HepG2 (cell line): Measurements from ENCODE around the gene MFGE8. TPM values are rescaled to one million over a fixed set of nuclear protein-coding genes. Genes with fewer than 3 reads are reported as not detected.

Experiments
- ATAC-seq: fragments of 200-7000 bp; cut with Tn5 transposase; 3 replicates; pipeline ENCODE4 v1.9.1; 2020; ENCODE audit warnings: mild to moderate bottlenecking, moderate library complexity
- BruUV-seq: library from RNA; stranded (reverse); fragments of 400-500 nt; replicated peaks from 2 replicates; lab custom pipeline; 2021; lab: Mats Ljungman, UMichigan
- CTCF ChIA-PET: fragments of 300-600 bp; formaldehyde crosslinking; extraction: SDS; loops from one replicate; lab custom pipeline; 2021; ENCODE audit warnings: low total read pairs, inconsistent platforms, low intra/inter-chr PET ratio; lab: Yijun Ruan, JAX
- POLR2A ChIA-PET: fragments of 350-600 bp; sonication (Branson Sonifier 250); formaldehyde crosslinking; loops from one replicate; lab custom pipeline; 2020; ENCODE audit warnings: antibody characterized with exemption, inconsistent platforms; lab: Yijun Ruan, JAX
- DNase-seq: peaks from one replicate; pipeline ENCODE4 v3.0.0-alpha.2; 2015; ENCODE audit warnings: low spot score
- FAIRE-seq: peaks from 3 replicates; lab custom pipeline; 2011; peaks lifted over from hg19 to GRCh38; lab: Jason Lieb, UNC
- H2AFZ ChIP-seq: one replicate; pipeline ENCODE4 v1.6.1; 2011; ENCODE audit warnings: low read length, inconsistent platforms
- H3K27ac ChIP-seq: fragments of 300-600 bp; 3 replicates; pipeline ENCODE4 v1.8.0; 2011; ENCODE audit warnings: mixed run types, mild to moderate bottlenecking, mixed read lengths, low read length, inconsistent platforms; ENCODE audit not compliant: insufficient read depth; ENCODE audit errors: extremely low read length
- H3K27me3 ChIP-seq, 2 experiments: fragments of 200-600 bp in 1 of 2; 2 replicates in 1 of 2; 3 replicates in 1 of 2; pipeline versions ENCODE4 v1.6.0 to v1.8.0; 2011; ENCODE audit warnings: low read length in 2 of 2, mild to moderate bottlenecking in 2 of 2, moderate library complexity in 2 of 2, inconsistent platforms in 1 of 2; ENCODE audit not compliant: insufficient read depth in 2 of 2, control insufficient read depth in 1 of 2
- H3K36me3 ChIP-seq, 2 experiments: fragments of 200-600 bp in 1 of 2; replicated peaks in 1 of 2; 2 replicates in 1 of 2; 3 replicates in 1 of 2; pipeline versions ENCODE4 v1.5.1 to v1.8.0; 2011; ENCODE audit warnings: low read length in 2 of 2, inconsistent platforms in 1 of 2; ENCODE audit not compliant: insufficient read depth in 2 of 2, control insufficient read depth in 1 of 2
- H3K4me1 ChIP-seq: 2 replicates; pipeline ENCODE4 v1.5.1; 2012; ENCODE audit warnings: low read length, inconsistent platforms; ENCODE audit not compliant: insufficient read depth
- H3K4me2 ChIP-seq: 2 replicates; pipeline ENCODE4 v1.6.0; 2011; ENCODE audit warnings: low read depth, low read length, inconsistent platforms
- H3K4me3 ChIP-seq, 3 experiments: fragments of 200-600 bp in 1 of 3; sonication (generic), shearing (Covaris generic) in 1 of 3; replicated peaks in 1 of 3; 2 replicates each; pipeline ENCODE4 v1.5.1; 2011 to 2016; ENCODE audit warnings: low read length in 3 of 3, inconsistent platforms in 2 of 3, low read depth in 2 of 3, mild to moderate bottlenecking in 2 of 3, control low read depth in 1 of 3, mixed read lengths in 1 of 3; ENCODE audit not compliant: insufficient read depth in 1 of 3
- H3K79me2 ChIP-seq: one replicate; pipeline ENCODE4 v1.6.1; 2011; ENCODE audit warnings: low read length, inconsistent platforms; ENCODE audit not compliant: insufficient read depth
- H3K9ac ChIP-seq: 2 replicates; pipeline ENCODE4 v1.6.0; 2011; ENCODE audit warnings: mild to moderate bottlenecking, low read depth, low read length, inconsistent platforms; ENCODE audit not compliant: insufficient read depth
- H3K9me3 ChIP-seq: 2 replicates; pipeline ENCODE4 v1.5.1; 2012; ENCODE audit warnings: mild to moderate bottlenecking, low read length
- H4K20me1 ChIP-seq: 2 replicates; pipeline ENCODE4 v1.6.0; 2011; ENCODE audit warnings: inconsistent platforms, mild to moderate bottlenecking, low read length, moderate library complexity; ENCODE audit not compliant: insufficient read depth
- BCL6 ChIP-seq: IDR thresholded peaks from 2 replicates; pipeline ENCODE4 v1.6.1; 2016; ENCODE audit warnings: missing genetic modification reagents, missing compliant biosample characterization
- CENPX ChIP-seq: sonication (generic); formaldehyde crosslinking; IDR thresholded peaks from 2 replicates; pipeline ENCODE4 v1.9.0; 2021; ENCODE audit warnings: mild to moderate bottlenecking, missing genetic modification reagents, moderate library complexity
- HNF4G ChIP-seq, 2 experiments: sonication (generic) in 1 of 2; formaldehyde crosslinking in 1 of 2; IDR thresholded peaks; 2 replicates each; pipeline versions ENCODE4 v1.4.0 to v1.6.1; 2011 to 2020; ENCODE audit warnings: borderline replicate concordance in 2 of 2, low read depth in 2 of 2, mild to moderate bottlenecking in 2 of 2, low read length in 1 of 2, missing genetic modification reagents in 1 of 2, moderate library complexity in 1 of 2
- HNRNPLL ChIP-seq: fragments of 200-400 bp; formaldehyde crosslinking; IDR thresholded peaks from 2 replicates; pipeline ENCODE4 v1.6.1; 2017; ENCODE audit warnings: mild to moderate bottlenecking, low read depth, low read length; ENCODE audit not compliant: poor library complexity, severe bottlenecking
- POGZ ChIP-seq: sonication (generic); formaldehyde crosslinking; IDR thresholded peaks from 2 replicates; pipeline ENCODE4 v1.4.0; 2020; ENCODE audit warnings: mild to moderate bottlenecking, missing genetic modification reagents
- PRMT3 ChIP-seq: sonication (generic); formaldehyde crosslinking; IDR thresholded peaks from 2 replicates; pipeline ENCODE4 v1.8.1; 2022; ENCODE audit warnings: low read depth, mild to moderate bottlenecking, moderate library complexity, missing genetic modification reagents, borderline replicate concordance
- RBAK ChIP-seq: sonication (generic); formaldehyde crosslinking; IDR thresholded peaks from 2 replicates; pipeline ENCODE4 v1.5.1; 2020; ENCODE audit warnings: mild to moderate bottlenecking, missing genetic modification reagents
- SIN3B ChIP-seq: fragments of 150-350 bp; IDR thresholded peaks from 2 replicates; pipeline ENCODE4 v1.6.1; 2014; ENCODE audit warnings: low read length
- ZNF124 ChIP-seq: sonication (generic); formaldehyde crosslinking; IDR thresholded peaks from 2 replicates; pipeline ENCODE4 v1.4.0; 2020; ENCODE audit warnings: missing genetic modification reagents
- WGBS: methylation state at CpG from one replicate; pipeline ENCODE4 v1.1.6; 2017; ENCODE audit warnings: low lambda C conversion rate; 5-methylcytosine and 5-hydroxymethylcytosine counted together
- in situ Hi-C: cut with HindIII; loops from 2 replicates; pipeline ENCODE4 v1.10.0; 2017; ENCODE audit warnings: low pct_unique_long_range_greater_than_20kb; ENCODE audit not compliant: extremely low pct_ligation_motif_present
- intact Hi-C: fragments of 100-400 bp; cut with micrococcal nuclease; formaldehyde crosslinking; loops from one replicate; pipeline ENCODE4 v1.10.0; 2022; ENCODE audit not compliant: unreplicated experiment
- polyA plus RNA-seq, 8 experiments: library from polyadenylated mRNA; depleted of rRNA in 3 of 8; stranded (reverse) in 7 of 8; unstranded in 1 of 8; fragments of >200 nt; fragmentation: Illumina TruSeq in 4 of 8; extraction: Trizol in 4 of 8; gene quantifications; 2 replicates each; pipeline versions ENCODE4 v1.2.1 to v1.2.3, GENCODE V29; 2011 to 2016; ENCODE audit warnings: low read depth in 4 of 8, missing spikeins in 1 of 8, mixed read lengths in 1 of 8; ENCODE audit not compliant: insufficient read depth in 1 of 8
- total RNA-seq, 5 experiments: library from RNA; depleted of rRNA; stranded (reverse); fragments of >200 nt; fragmentation: Illumina TruSeq; extraction: Trizol; gene quantifications; 2 replicates each; pipeline ENCODE4 v1.2.3, GENCODE V29; 2016; ENCODE audit warnings: low read depth in 1 of 5
- TF ChIP-seq, protein P1 (sequence below): sonication (generic); formaldehyde crosslinking; IDR thresholded peaks from 2 replicates; pipeline ENCODE4 v1.4.0; 2020; ENCODE audit warnings: missing genetic modification reagents

MFGE8 gene
- total and polyA plus RNA-seq, 2 of the 13 experiments (the other 11 are each of a cell fraction or from before 2014, with no cell fraction given): 3.4 to 22.1 TPM

DNA sequence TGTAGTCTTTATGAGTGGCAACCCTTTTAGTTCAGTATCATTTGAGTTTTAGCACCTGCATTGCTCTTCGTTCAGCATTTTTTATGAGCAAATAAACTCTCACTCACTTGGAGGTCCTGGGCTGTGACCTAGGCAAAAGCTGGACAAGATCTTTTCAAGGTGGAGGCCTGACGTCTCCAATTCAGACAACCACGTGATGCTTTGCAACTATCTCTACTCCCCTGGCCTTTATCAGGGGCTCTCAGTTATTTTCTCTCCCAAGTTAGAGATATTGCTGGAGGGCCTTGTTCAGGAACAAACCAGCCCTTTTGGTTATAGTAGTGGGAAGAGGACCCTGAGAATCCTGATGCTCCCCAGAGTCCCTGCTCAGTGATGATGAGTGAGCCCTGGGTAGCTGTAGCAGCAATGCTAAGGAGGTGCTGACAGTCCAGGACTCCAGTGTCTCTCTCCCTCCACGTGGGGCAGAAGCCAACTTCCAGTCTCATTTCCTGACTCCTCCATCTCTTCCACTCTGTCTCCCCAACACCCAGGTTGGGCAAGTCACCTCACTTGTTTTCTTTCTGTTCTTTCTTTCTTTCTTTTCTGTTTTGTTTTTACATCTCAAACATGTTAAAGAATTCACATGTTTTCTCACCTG lies 48.2 kb downstream of the MFGE8 start:
- BruUV-seq: no TSS peak
- Histone ChIP-seq H3K27ac (no peak overlapping the region), H3K9me3 (no peaks in the 10 kb centered on the region), H3K4me3 (no peak overlapping the region), H4K20me1 (no peaks in the 10 kb centered on the region), H3K9ac (no peak overlapping the region), H3K79me2 (no peaks in the 10 kb centered on the region), H2AFZ (no peak overlapping the region), H3K27me3 (peaks cover 8 to 33% of the 10 kb centered on the region in 2 experiments; a peak in 4 of 5 replicates), H3K36me3 (no peaks in the 10 kb centered on the region), H3K4me1 (no peaks in the 10 kb centered on the region), H3K4me2 (no peak overlapping the region)
- no peak for TF ChIP-seq ZNF124 (CRISPR knock-in tag)
- TF ChIP-seq HNRNPLL: no peak
- TF ChIP-seq, protein P1, sequence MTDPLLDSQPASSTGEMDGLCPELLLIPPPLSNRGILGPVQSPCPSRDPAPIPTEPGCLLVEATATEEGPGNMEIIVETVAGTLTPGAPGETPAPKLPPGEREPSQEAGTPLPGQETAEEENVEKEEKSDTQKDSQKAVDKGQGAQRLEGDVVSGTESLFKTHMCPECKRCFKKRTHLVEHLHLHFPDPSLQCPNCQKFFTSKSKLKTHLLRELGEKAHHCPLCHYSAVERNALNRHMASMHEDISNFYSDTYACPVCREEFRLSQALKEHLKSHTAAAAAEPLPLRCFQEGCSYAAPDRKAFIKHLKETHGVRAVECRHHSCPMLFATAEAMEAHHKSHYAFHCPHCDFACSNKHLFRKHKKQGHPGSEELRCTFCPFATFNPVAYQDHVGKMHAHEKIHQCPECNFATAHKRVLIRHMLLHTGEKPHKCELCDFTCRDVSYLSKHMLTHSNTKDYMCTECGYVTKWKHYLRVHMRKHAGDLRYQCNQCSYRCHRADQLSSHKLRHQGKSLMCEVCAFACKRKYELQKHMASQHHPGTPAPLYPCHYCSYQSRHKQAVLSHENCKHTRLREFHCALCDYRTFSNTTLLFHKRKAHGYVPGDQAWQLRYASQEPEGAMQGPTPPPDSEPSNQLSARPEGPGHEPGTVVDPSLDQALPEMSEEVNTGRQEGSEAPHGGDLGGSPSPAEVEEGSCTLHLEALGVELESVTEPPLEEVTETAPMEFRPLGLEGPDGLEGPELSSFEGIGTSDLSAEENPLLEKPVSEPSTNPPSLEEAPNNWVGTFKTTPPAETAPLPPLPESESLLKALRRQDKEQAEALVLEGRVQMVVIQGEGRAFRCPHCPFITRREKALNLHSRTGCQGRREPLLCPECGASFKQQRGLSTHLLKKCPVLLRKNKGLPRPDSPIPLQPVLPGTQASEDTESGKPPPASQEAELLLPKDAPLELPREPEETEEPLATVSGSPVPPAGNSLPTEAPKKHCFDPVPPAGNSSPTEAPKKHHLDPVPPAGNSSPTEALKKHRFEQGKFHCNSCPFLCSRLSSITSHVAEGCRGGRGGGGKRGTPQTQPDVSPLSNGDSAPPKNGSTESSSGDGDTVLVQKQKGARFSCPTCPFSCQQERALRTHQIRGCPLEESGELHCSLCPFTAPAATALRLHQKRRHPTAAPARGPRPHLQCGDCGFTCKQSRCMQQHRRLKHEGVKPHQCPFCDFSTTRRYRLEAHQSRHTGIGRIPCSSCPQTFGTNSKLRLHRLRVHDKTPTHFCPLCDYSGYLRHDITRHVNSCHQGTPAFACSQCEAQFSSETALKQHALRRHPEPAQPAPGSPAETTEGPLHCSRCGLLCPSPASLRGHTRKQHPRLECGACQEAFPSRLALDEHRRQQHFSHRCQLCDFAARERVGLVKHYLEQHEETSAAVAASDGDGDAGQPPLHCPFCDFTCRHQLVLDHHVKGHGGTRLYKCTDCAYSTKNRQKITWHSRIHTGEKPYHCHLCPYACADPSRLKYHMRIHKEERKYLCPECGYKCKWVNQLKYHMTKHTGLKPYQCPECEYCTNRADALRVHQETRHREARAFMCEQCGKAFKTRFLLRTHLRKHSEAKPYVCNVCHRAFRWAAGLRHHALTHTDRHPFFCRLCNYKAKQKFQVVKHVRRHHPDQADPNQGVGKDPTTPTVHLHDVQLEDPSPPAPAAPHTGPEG (CRISPR knock-in tag): no peak
- TF ChIP-seq SIN3B: no peak
- no peak for TF ChIP-seq RBAK (CRISPR knock-in tag)
- no peak for TF ChIP-seq PRMT3
- no peak for TF ChIP-seq HNF4G (IDR thresholded peaks at IDR 0.05; ENCODE audit: borderline replicate concordance, low read depth, low read length)
- no peak for TF ChIP-seq HNF4G (CRISPR knock-in tag; IDR thresholded peaks at IDR 0.05; ENCODE audit: borderline replicate concordance, low read depth)
- TF ChIP-seq CENPX (CRISPR knock-in tag): no peak
- TF ChIP-seq BCL6: no peak
- no peak for TF ChIP-seq POGZ
- in situ Hi-C loops: no loop called here
- ChIA-PET CTCF (no interaction called here), POLR2A (no interaction called here)
- no peak for ATAC-seq
- DNase-seq: no peak
- WGBS: 0% methylated on average over 4 of the region's 4 CpGs
- intact Hi-C loops: no loop called here
- FAIRE-seq: no peak
